GM18870 (cell line): Measurements from ENCODE around the gene C1GALT1.
"Not testable (repeated sequence)": the region's sequence is repeated elsewhere in the genome, so short reads cannot be mapped to it uniquely, and the experiment has no call there.

Experiments used
- ATAC-seq: cut with Tn5 transposase; IDR thresholded peaks from one replicate; pipeline ENCODE4 v1.9.1; 2021; ENCODE audit warnings: moderate library complexity; ENCODE audit not compliant: unreplicated experiment

The C1GALT1 gene

GRCh38 chr7:7166318-7166717, 16.0 kb upstream of the C1GALT1 start:
- no peak for ATAC-seq

DNA sequence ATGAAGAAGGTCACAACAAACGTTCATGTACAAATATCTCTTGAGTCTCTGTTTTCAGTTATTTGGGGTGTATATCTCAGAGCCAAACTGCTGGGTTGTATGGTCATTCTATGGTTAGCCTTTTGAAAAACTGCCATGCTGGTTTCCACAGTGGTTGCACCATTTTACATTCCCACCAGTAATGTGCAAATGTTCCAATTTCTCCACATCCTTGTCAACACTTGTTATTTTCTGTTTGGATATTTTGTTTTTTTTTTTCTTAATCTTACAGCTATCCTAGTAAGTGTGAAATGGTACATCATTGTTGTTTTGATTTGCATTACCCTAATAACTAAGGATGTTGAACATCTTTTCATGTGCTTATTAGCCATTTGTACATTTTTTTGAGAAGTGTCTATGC, 13.0 kb upstream of the C1GALT1 start:
- no peak for ATAC-seq

DNA sequence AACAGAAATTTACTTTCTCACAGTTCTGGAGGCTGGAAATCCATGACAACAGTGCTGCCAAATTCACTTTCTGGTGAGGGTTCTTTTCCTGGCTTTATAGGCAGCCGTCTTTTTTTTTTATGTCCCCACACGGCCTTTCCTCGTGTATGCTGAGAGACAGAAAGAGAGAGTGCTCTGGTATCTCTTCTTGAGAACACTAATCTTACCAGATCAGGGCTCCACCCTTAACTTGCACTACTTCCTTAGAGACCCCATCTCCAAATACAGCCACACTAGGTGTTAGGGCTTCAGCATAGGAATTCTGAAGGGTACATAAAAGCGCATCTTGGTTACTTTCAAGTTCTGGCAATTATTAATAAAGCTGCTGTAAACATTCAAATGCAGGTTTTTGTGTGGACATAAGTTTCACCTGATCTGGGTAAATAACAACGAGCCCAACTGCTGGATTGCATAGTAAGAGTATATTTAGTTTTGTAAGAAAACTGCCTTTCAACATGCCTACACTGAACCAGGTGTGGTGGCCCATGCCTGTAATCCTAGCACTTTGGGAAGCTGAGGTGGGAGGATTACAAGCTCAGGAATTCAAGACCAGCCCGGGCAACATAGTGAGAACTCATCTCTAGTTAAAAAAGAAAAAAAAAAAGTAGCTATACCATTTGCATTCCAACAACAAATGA, 8.2 kb upstream of the C1GALT1 start:
- no peak for ATAC-seq

GRCh38 chr7:7175075-7175695, 7.2 kb upstream of the C1GALT1 start:
- no peak for ATAC-seq

- no peak for ATAC-seq
Measured at GRCh38 chr7:7176406-7177043, 5.8 kb upstream of the C1GALT1 start.

DNA sequence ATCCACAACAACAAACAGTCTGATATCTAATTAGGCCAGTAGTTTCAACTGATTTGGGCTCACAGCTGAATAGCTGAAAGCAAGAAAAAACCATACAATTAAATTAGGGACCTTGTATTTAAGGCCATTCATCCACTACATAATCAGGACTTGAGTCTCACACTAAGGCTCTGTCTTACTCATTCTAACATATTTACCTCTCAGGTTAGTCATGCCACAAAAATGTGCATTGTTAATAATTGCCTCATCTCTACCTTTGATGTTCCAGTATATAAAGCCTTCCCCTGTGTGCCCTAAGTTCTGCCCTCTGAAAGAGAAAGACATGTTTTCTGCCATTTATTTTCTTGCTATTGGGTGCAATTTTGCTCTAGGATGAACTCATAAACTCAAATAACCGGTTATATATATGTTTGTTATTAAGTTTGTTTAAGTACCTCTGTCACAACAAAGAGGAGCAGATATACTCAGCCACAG, 5.3 kb upstream of the C1GALT1 start:
- ATAC-seq = no peak

DNA sequence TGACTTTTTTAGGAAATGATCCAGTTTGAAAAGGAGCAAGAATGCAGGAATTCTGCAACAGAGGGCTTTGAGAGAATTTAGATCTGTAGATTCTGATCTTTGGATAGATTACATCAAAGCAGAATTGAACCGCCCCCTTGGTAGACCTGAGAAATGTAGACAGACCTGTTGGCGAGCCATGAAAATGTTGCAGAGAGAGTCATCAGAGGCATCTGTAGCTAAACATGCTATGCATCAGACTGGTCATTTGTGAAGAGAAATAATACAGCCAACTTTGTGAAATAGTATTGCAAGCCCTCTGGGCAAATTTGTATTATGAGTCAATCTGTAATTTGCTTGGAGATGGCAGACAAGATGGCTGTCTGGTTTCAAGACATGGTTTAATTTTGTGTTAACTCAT, 4.3 kb upstream of the C1GALT1 start:
- no peak for ATAC-seq

DNA sequence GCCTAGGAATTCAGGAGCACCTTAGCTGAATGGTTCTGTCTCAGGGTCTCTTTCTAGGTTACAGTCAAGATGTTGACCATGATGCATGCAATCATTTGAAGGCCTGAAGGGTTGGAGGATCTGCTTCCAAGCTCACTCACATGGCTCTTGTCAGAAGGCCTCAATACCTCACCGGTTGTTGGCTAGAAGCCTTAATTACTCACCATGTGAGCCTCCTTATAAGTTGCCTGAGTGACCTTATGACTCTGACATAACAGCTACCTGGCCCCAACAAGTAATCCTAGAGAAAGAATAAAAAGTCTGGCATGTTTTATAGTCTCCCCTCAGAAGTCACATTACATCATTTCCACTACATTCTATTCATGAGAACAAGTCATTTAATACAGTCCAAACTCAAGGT, 3.4 kb upstream of the C1GALT1 start:
- no peak for ATAC-seq

DNA sequence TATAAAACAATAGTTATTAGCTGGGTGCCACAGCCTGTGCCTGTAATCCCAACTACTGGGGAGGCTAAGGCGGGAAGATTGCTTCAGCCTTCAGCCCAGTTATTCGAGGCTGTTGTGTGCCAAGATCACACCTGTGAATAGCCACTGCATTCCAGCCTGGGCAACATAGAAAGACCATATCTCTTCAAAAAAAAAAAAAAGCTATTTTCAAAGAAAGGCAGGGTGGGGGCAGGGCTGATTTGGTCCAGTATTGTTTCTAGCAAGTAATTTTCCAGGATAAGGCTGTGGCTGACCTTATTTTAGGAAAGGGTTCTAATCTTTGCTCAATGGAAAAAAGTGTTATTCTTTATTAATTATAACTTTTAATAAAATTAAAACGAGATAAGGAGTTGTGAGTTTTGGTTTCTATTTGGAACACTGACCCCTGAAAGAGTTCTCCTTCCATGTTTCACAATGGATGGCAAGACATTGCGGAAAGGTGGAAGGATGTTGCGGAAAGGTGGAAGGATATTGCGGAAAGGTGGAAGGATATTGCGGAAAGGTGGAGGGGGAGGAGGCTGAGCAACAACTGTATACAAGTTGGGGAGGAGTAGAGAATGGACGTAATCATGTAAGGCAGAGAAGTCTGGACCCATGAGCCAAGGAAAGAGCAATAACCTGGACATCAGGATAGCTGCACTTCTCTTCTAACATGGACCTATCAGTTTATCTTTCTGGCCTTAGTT, 1.5 kb upstream of the C1GALT1 start:
- no peak for ATAC-seq

DNA sequence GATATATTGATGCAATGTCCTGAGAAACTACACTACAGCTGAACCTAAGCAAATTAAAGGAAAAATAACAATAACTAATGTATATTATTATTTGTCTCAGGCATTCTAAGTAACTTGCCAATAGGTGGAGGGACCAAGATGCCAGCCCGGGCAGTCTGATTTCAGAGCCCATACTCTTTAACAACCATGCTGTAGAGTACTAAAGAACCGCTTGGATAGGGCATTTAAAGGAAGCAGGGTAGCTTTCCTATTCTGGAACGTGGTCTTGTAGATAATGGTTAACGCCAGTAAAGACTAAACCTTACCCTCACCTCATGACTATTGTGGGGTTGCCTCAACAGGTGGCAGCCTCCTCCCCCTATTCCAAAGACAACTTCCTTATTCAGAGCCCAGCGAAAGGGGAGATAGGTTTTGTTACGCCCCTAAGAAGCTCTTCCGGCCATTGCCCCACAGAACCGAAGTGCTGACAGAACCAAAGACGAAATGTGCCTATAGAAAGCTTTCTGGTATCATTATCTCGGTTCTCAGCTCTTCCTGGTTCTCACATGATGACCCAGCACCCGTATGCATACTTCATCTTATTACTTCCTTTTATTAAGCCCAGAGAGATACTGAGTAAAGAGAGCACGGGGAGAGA, 707 bp upstream of the C1GALT1 start:
- ATAC-seq = peak; percentile 50

- peak; percentile 1 for ATAC-seq
Measured at GRCh38 chr7:7183061-7183837, 905 bp downstream of the C1GALT1 start.

DNA sequence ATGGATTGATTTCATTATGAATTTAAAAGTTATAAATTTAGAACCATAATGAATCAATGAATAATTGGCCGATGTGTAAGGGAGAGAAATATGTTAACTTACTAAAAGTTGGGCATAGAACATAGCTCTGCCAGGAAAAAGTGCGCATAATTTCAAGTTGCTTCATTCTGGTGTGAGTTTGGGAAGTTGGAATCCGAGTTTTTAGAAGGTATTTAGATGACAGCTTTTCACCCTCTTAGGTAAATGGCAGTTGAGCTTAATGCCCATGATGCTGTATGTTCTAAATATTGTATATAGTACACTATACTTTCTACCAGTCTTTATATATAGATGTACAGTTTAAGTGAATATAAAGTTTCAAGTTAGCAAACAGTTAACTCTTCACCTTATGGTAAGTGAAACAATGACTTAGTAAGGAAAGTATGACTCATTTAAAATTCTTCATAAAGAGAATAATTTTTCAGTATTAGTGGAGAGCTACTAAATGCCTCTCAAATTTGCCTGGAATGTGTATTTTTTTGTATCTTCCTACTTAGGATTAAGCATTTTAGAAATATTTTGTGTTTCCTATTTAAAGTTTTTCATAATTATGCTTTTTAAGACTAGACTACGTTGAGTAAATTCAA, 1.6 kb downstream of the C1GALT1 start:
- ATAC-seq = no peak

DNA sequence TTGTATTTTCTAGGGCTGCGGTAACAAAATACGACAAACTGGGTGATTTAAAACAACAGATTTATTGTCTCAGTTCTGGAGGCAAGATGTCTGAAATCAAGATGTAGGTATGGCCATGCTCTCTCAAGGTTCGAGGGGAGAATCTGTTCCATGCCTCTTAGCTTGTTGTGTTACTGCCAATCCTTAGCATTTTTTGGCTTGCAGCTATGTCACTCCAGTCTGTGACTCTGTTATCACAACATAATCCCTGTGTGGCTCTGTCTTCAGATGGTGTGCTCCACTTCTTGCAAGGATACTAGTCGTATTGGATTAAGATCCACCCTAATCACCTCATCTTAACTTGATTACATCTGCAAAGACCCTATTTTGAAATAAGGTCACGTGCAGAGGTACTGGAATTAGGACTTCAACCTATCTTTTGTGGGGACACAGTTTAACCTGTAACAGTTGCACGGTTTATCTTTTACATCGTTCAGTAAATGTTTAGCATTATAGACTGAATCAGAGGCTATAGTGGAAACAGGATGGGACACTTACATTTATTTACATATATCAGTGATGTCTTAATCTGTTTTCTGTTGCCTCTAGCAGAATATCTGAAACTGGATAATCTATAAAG, 3.1 kb downstream of the C1GALT1 start:
- ATAC-seq = no peak

- no peak for ATAC-seq
Measured at GRCh38 chr7:7188091-7188490, 5.7 kb downstream of the C1GALT1 start.

DNA sequence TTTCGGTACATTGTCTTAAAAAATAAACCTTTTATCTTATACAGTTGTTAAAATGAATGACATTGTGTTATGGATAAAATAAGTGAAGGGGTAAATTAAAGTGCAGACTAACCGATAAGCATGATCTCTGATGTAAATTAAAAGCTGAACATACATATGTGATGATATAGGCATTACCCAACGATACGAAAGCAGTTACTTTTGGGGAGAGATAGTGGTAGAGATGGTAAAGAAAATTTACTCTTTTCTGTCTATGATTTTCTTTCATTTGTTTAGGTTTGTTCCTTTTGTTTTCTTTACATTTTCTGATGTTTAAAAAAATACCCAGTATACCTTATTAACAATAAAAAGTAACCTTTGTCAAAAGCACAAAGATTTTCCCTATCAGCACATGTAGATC, 6.4 kb downstream of the C1GALT1 start:
- ATAC-seq = no peak

DNA sequence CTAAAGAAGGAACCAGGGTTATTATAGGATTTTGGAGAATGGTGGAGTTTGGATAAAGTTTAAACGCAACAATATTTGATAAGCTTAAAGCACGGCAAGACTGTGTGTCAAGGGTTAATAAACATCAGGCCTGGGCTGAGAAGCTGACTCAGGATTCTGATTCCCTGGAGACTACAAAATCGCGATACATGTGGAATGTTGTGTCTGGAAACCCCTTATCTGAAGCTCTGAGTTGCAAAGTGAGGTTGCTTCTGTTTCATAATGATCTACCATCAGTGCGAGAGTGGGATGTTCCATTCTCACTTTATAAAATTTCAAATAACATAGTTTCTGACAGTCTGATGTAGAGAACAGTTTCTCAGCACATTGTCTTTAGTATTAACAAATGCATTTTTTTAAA, 7.8 kb downstream of the C1GALT1 start:
- ATAC-seq = no peak

- no peak for ATAC-seq
Measured at GRCh38 chr7:7191137-7191536, 8.8 kb downstream of the C1GALT1 start.

DNA sequence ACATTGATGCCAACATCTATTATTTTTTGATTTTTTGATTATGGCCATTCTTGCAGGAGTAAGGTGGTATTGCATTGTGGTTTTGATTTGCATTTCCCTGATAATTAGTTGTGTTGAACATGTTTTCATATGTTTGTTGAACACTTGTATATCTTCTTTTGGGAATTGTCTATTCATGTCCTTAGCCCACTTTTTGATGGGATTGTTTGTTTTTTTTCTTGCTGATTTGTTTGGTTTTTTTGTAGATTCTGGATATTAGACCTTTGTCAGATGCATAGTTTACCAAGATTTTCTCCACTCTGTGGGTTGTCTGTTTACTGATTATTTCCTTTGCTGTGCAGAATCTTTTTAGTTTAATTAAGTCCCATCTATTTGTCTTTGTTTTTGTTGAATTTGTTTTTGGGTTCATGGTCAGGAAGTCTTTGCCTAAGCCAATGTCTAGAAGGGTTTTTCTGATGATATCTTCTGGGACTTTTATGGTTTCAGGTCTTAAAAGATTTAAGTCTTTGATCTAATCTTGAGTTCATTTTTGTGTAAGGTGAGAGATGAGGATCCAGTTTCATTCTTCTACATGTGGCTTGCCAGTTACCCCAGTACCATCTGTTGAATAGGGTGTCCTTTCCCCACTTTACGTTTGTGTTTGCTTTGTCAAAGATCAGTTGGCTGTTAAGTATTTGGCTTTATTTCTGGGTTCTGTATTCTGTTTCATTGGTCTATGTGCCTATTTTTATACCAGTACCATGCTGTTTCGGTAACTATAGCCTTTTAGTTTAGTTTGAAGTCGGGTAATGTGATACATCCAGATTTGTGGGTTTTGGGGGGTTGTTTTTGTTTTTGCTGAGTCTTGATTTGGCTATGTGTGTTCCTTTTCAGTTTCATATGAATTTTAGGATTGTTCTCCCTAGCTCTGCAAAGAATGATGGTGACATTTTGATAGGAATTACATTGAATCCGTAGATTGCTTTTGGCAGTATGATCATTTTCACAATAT, 10.7 kb downstream of the C1GALT1 start:
- ATAC-seq = not testable (repeated sequence)
